SK-N-SH (cell line): Measurements from ENCODE around the gene GSE1. TPM values are rescaled to one million over a fixed set of nuclear protein-coding genes. Genes with fewer than 3 reads are reported as not detected.

Experiments
- CTCF ChIA-PET: fragments of 300-600, 350-600 bp; formaldehyde crosslinking; extraction: SDS; loops from one replicate; lab custom pipeline; 2021; lab: Yijun Ruan, JAX
- POLR2A ChIA-PET: fragments of 350-600 bp; sonication (Branson Sonifier 250); formaldehyde crosslinking; extraction: SDS; loops from one replicate; lab custom pipeline; 2020; ENCODE audit warnings: antibody characterized with exemption, inconsistent platforms; lab: Yijun Ruan, JAX
- DNase-seq: peaks from one replicate; pipeline ENCODE4 v3.0.0; 2012
- H2AFZ ChIP-seq: fragments of 200-600 bp; sonication (generic); 2 replicates; pipeline ENCODE4 v1.8.1; 2016; ENCODE audit warnings: antibody characterized with exemption, mild to moderate bottlenecking, low read depth
- H3F3A ChIP-seq: fragments of 200-600 bp; sonication (generic); replicated peaks from 2 replicates; pipeline ENCODE3; 2016; ENCODE audit warnings: antibody characterized with exemption, mild to moderate bottlenecking; ENCODE audit not compliant: insufficient read depth
- H3K27ac ChIP-seq, 2 experiments: fragments of 200-500 bp in 1 of 2; fragments of 200-600 bp in 1 of 2; sonication (Bioruptor generic) in 1 of 2; sonication (generic), shearing (Covaris generic) in 1 of 2; 2 replicates each; pipeline versions ENCODE4 v1.5.1 to v1.6.1; 2014 to 2016; ENCODE audit warnings: low read depth in 2 of 2, inconsistent platforms in 1 of 2, low read length in 1 of 2, mild to moderate bottlenecking in 1 of 2, mixed read lengths in 1 of 2
- H3K27me3 ChIP-seq: fragments of 200-600 bp; sonication (generic), shearing (Covaris generic); 2 replicates; pipeline ENCODE4 v1.6.1; 2016; ENCODE audit warnings: mixed run types; ENCODE audit not compliant: insufficient read depth
- H3K36me3 ChIP-seq, 2 experiments: fragments of 200-500 bp in 1 of 2; fragments of 200-600 bp in 1 of 2; sonication (Bioruptor generic) in 1 of 2; sonication (generic) in 1 of 2; replicated peaks in 1 of 2; 2 replicates each; pipeline versions ENCODE3 to v1.5.1; 2014 to 2016; ENCODE audit warnings: low read length in 1 of 2, mild to moderate bottlenecking in 1 of 2; ENCODE audit not compliant: insufficient read depth in 2 of 2, control insufficient read depth in 1 of 2
- H3K4me1 ChIP-seq, 2 experiments: fragments of 200-500 bp in 1 of 2; fragments of 200-600 bp in 1 of 2; sonication (Bioruptor generic) in 1 of 2; sonication (generic), shearing (Covaris generic) in 1 of 2; 2 replicates each; pipeline versions ENCODE4 v1.5.1 to v1.6.1; 2014 to 2016; ENCODE audit warnings: low read depth in 1 of 2, low read length in 1 of 2, mixed run types in 1 of 2; ENCODE audit not compliant: insufficient read depth in 2 of 2, control insufficient read depth in 1 of 2
- H3K4me2 ChIP-seq: fragments of 200-600 bp; sonication (generic), shearing (Covaris generic); 2 replicates; pipeline ENCODE4 v1.6.1; 2017; ENCODE audit warnings: mixed run types
- H3K4me3 ChIP-seq, 2 experiments: fragments of 200-500 bp in 1 of 2; fragments of 200-600 bp in 1 of 2; sonication (Bioruptor generic) in 1 of 2; sonication (generic), shearing (Covaris generic) in 1 of 2; 2 replicates each; pipeline versions ENCODE4 v1.5.1 to v1.8.1; 2014 to 2016; ENCODE audit warnings: low read depth in 2 of 2, inconsistent platforms in 1 of 2, low read length in 1 of 2, mild to moderate bottlenecking in 1 of 2, mixed read lengths in 1 of 2, moderate library complexity in 1 of 2
- H3K79me2 ChIP-seq: fragments of 200-600 bp; sonication (generic); 2 replicates; pipeline ENCODE4 v1.8.1; 2017; ENCODE audit warnings: mild to moderate bottlenecking; ENCODE audit not compliant: insufficient read depth
- H3K9ac ChIP-seq: fragments of 200-600 bp; sonication (generic); 2 replicates; pipeline ENCODE4 v1.6.1; 2017; ENCODE audit warnings: mixed run types
- H3K9me2 ChIP-seq: fragments of 200-600 bp; sonication (generic); 2 replicates; pipeline ENCODE4 v1.6.1; 2017; ENCODE audit warnings: mixed run types
- H3K9me3 ChIP-seq: fragments of 200-600 bp; sonication (generic); 2 replicates; pipeline ENCODE4 v1.6.1; 2017; ENCODE audit warnings: mixed run types, mild to moderate bottlenecking, moderate library complexity
- H4K20me1 ChIP-seq: fragments of 200-600 bp; sonication (generic); 2 replicates; pipeline ENCODE4 v1.6.1; 2017; ENCODE audit warnings: mild to moderate bottlenecking, mixed run types; ENCODE audit not compliant: insufficient read depth
- CHD2 ChIP-seq: fragments of 150-350 bp; IDR thresholded peaks from 2 replicates; pipeline ENCODE4 v1.6.1; 2018; ENCODE audit warnings: low read length; ENCODE audit not compliant: partially characterized antibody
- CTCF ChIP-seq: fragments of 200-600 bp; sonication (generic); IDR thresholded peaks from 2 replicates; pipeline ENCODE4 v1.6.1; 2017; ENCODE audit warnings: antibody characterized with exemption, mild to moderate bottlenecking, moderate library complexity
- ELF1 ChIP-seq: IDR thresholded peaks from 2 replicates; pipeline ENCODE4 v1.4.0; 2012
- EP300 ChIP-seq, 2 experiments: IDR thresholded peaks; 2 replicates each; pipeline versions ENCODE4 v1.4.0 to v1.6.1; 2012; ENCODE audit warnings: borderline replicate concordance in 1 of 2, low read depth in 1 of 2, low read length in 1 of 2
- EZH2phosphoT487 ChIP-seq: fragments of 200-600 bp; sonication (generic); IDR thresholded peaks from 2 replicates; pipeline ENCODE4 v1.6.1; 2017; ENCODE audit warnings: low read depth, mixed run types, mild to moderate bottlenecking, antibody characterized with exemption, moderate library complexity, borderline replicate concordance
- FOSL2 ChIP-seq: IDR thresholded peaks from 2 replicates; pipeline ENCODE4 v1.4.0; 2012; ENCODE audit warnings: low read depth, mild to moderate bottlenecking, moderate library complexity, borderline replicate concordance
- FOXJ3 ChIP-seq: sonication (generic); formaldehyde crosslinking; IDR thresholded peaks from 2 replicates; pipeline ENCODE4 v1.5.1; 2020; ENCODE audit warnings: mild to moderate bottlenecking, missing genetic modification reagents
- FOXM1 ChIP-seq: IDR thresholded peaks from 2 replicates; pipeline ENCODE4 v1.4.0; 2012; ENCODE audit warnings: low read depth, mild to moderate bottlenecking
- GABPA ChIP-seq: IDR thresholded peaks from 2 replicates; pipeline ENCODE4 v1.4.0; 2012; ENCODE audit warnings: low read depth, mild to moderate bottlenecking
- JUND ChIP-seq: IDR thresholded peaks from 2 replicates; pipeline ENCODE4 v1.4.0; 2012
- MAX ChIP-seq: IDR thresholded peaks from 2 replicates; pipeline ENCODE4 v1.4.0; 2012; ENCODE audit warnings: low read depth
- MXI1 ChIP-seq: IDR thresholded peaks from 2 replicates; pipeline ENCODE4 v1.6.1; 2012; ENCODE audit warnings: mild to moderate bottlenecking, low read depth, low read length, improper control_type of control experiment
- NFIC ChIP-seq: IDR thresholded peaks from 2 replicates; pipeline ENCODE4 v1.4.0; 2012; ENCODE audit warnings: borderline replicate concordance
- NRF1 ChIP-seq: IDR thresholded peaks from 2 replicates; pipeline ENCODE4 v1.6.1; 2012; ENCODE audit warnings: low read depth, mild to moderate bottlenecking, low read length
- PBX3 ChIP-seq: IDR thresholded peaks from 2 replicates; pipeline ENCODE4; 2012
- POLR2AphosphoS5 ChIP-seq: IDR thresholded peaks from 2 replicates; pipeline ENCODE4 v1.6.1; 2012; ENCODE audit warnings: low read depth, low read length
- RFX5 ChIP-seq: IDR thresholded peaks from 2 replicates; pipeline ENCODE4 v1.6.1; 2012; ENCODE audit warnings: mild to moderate bottlenecking, improper control_type of control experiment, low read length
- RXRA ChIP-seq: IDR thresholded peaks from 2 replicates; pipeline ENCODE4 v1.4.0; 2012; ENCODE audit warnings: low read depth, mild to moderate bottlenecking, borderline replicate concordance
- SIN3A ChIP-seq: IDR thresholded peaks from 2 replicates; pipeline ENCODE4 v1.6.1; 2012; ENCODE audit warnings: low read depth, mild to moderate bottlenecking, low read length, moderate library complexity, borderline replicate concordance
- TEAD4 ChIP-seq: IDR thresholded peaks from 2 replicates; pipeline ENCODE4 v1.4.0; 2012; ENCODE audit warnings: mild to moderate bottlenecking, borderline replicate concordance; ENCODE audit not compliant: insufficient read depth
- USF2 ChIP-seq: fragments of 150-350 bp; IDR thresholded peaks from 2 replicates; pipeline ENCODE4 v1.6.1; 2017; ENCODE audit warnings: antibody characterized with exemption, low read length, low read depth, borderline replicate concordance
- WGBS: methylation state at CpG from one replicate; pipeline ENCODE4 v1.1.6; 2017; ENCODE audit warnings: low lambda C conversion rate; 5-methylcytosine and 5-hydroxymethylcytosine counted together
- polyA plus RNA-seq, 3 experiments: library from polyadenylated mRNA; depleted of rRNA; stranded (reverse); fragments of >200 nt; gene quantifications; 2 replicates each; pipeline ENCODE4 v1.2.3, GENCODE V29; 2012

Gene GSE1
- polyA plus RNA-seq, 1 of the 3 experiments (the other 2 are of a cell fraction), result 26.5 TPM

- Histone ChIP-seq H3K4me2 (no peak overlapping the region), H2AFZ (no peak overlapping the region), H3K4me3 (no peak overlapping the region), H3K9me2 (no peaks in the 10 kb centered on the region), H3K4me1 (peaks cover 0 to 10% of the 10 kb centered on the region in 2 experiments; a peak in 1 of 4 replicates), H3F3A (no peaks in the 10 kb centered on the region), H4K20me1 (no peaks in the 10 kb centered on the region), H3K9me3 (no peaks in the 10 kb centered on the region), H3K27me3 (no peaks in the 10 kb centered on the region), H3K27ac (no peak overlapping the region), H3K9ac (no peak overlapping the region), H3K36me3 (peaks cover 0 to 3% of the 10 kb centered on the region in 2 experiments), H3K79me2 (no peaks in the 10 kb centered on the region; the same call in 1 of the 2 replicates)
- POLR2A ChIA-PET, result no interaction called here
- CTCF ChIA-PET, result interaction anchor here (1.3 to 1.9 kb wide), 2 partner anchors 36 to 53 kb away, joined by 4 read pairs; no protein-coding TSS in a partner anchor
- no peak for TF ChIP-seq MXI1
- no peak for TF ChIP-seq FOXM1
- TF ChIP-seq EZH2phosphoT487, result no peak
- no peak for TF ChIP-seq POLR2AphosphoS5
- TF ChIP-seq RFX5, result no peak
- no peak for TF ChIP-seq MAX
- no peak for TF ChIP-seq CTCF
- TF ChIP-seq JUND, result no peak
- TF ChIP-seq NRF1, result no peak
- no peak for TF ChIP-seq USF2
- no peak for TF ChIP-seq GABPA
- TF ChIP-seq FOSL2, result no peak
- DNase-seq, result no peak
- whole genome bisulfite sequencing, result 95% methylated on average over 3 of the region's 6 CpGs
Measured at GRCh38 chr16:85711982-85712587, 99.0 kb downstream of the GSE1 start.

- H3K9ac ChIP-seq, result no peak overlapping the region
- H2AFZ ChIP-seq, result no peak overlapping the region
- no peaks in the 10 kb centered on the region for H3F3A ChIP-seq
- 84% methylated on average over 6 of the region's 9 CpGs for WGBS
- peaks cover 3% of the 10 kb centered on the region; the same call in 1 of the 2 replicates for H4K20me1 ChIP-seq
- H3K36me3 ChIP-seq, result peaks cover 0 to 3% of the 10 kb centered on the region in 2 experiments
- no peaks in the 10 kb centered on the region for H3K9me3 ChIP-seq
- POLR2A ChIA-PET, result no interaction called here
- no peak for DNase-seq
- no peaks in the 10 kb centered on the region for H3K27me3 ChIP-seq
- no peak overlapping the region for H3K4me2 ChIP-seq
- no peaks in the 10 kb centered on the region; the same call in 1 of the 2 replicates for H3K79me2 ChIP-seq
- H3K9me2 ChIP-seq, result no peaks in the 10 kb centered on the region
- no peak overlapping the region for H3K27ac ChIP-seq
- H3K4me1 ChIP-seq, result peaks cover 0 to 17% of the 10 kb centered on the region in 2 experiments; a peak in 1 of 4 replicates
- no peak overlapping the region for H3K4me3 ChIP-seq
- CTCF ChIA-PET, result interaction anchor here (1.3 to 1.9 kb wide), 2 partner anchors 37 to 54 kb away, joined by 4 read pairs; no protein-coding TSS in a partner anchor
- TF ChIP-seq EP300 (IDR thresholded peaks at IDR 0.05; ENCODE audit: borderline replicate concordance in 1 of 2, low read depth in 1 of 2, low read length in 1 of 2) (no peak), CTCF (no peak), SIN3A (no peak), TEAD4 (no peak), MXI1 (no peak), CHD2 (no peak), NRF1 (no peak), RXRA (no peak), PBX3 (no peak), NFIC (no peak), ELF1 (no peak), FOXJ3 (CRISPR knock-in tag) (no peak), FOXM1 (no peak)
Measured at GRCh38 chr16:85712801-85713200, 99.7 kb downstream of the GSE1 start.
